Measurements from ENCODE around the gene DDX24.

DNA sequence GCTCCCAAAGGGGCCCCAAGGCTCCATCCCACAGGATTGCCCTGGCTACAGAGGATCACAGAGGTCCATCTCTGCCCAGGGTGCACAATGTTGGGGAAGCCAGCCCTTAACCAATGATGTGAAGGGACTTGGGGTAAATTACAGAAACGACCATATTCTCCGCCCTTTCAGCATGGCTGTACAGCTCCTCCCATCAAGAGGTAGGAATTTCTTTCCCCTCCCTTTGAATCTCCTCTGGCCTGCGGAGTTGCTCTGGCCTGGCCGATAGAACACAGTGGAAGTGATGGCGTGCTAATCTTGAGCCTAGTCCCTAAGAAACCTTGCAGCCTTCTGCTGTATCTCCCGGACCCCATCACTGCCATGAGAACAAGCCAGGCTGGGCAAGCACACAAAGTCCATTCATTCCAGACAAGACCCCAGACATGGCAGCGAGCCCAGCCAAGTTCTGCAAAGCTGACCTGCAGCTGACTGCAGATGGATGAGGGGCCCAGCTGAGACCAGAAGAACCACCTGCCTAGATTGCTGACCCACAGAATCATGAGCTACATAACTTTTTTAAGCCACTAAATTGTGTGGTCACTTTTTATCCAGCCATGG, 22.6 kb upstream of the DDX24 start:
- TF ChIP-seq, protein P1, sequence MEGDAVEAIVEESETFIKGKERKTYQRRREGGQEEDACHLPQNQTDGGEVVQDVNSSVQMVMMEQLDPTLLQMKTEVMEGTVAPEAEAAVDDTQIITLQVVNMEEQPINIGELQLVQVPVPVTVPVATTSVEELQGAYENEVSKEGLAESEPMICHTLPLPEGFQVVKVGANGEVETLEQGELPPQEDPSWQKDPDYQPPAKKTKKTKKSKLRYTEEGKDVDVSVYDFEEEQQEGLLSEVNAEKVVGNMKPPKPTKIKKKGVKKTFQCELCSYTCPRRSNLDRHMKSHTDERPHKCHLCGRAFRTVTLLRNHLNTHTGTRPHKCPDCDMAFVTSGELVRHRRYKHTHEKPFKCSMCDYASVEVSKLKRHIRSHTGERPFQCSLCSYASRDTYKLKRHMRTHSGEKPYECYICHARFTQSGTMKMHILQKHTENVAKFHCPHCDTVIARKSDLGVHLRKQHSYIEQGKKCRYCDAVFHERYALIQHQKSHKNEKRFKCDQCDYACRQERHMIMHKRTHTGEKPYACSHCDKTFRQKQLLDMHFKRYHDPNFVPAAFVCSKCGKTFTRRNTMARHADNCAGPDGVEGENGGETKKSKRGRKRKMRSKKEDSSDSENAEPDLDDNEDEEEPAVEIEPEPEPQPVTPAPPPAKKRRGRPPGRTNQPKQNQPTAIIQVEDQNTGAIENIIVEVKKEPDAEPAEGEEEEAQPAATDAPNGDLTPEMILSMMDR (IDR thresholded peaks at IDR 0.05): no peak
- TF ChIP-seq POLR2A (IDR thresholded peaks at IDR 0.05) (no peak), POLR2AphosphoS5 (IDR thresholded peaks at IDR 0.05; ENCODE audit: insufficient read depth in 1 of 2, low read depth in 1 of 2) (no peak)

All from vagina (tissue), 2 donors.